RKO (cell line): ENCODE data around the gene ZBTB11.
"Not testable (repeated sequence)": the region's sequence is repeated elsewhere in the genome, so short reads cannot be mapped to it uniquely, and the experiment has no call there.

Experiments used
- DNase-seq: peaks from one replicate; pipeline ENCODE4 v3.0.0-alpha.2; 2016; ENCODE audit warnings: low spot score

Gene ZBTB11

GRCh38 chr3:101691685-101692671 lies 15.0 kb upstream of the ZBTB11 start:
- DNase-seq: not testable (repeated sequence)

DNA sequence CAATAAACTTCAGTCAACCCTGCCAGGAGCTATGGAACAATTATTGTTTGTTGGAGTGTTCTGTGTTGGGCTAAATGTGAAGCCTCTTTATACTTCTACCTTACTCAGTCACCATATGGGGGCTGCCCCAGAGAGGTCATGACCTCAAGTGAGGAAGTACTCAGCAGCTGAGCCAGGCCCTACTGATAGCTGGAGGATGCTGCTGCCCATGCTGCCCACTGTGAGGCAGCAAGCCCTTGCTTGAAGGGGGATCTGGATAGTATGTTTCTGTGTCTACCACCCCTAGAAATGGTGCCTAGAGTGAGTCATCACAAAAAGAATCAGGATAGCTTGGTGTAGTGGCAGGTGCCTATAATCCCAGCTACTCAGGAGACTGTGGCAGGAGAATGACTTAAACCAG lies 14.0 kb upstream of the ZBTB11 start:
- no peak for DNase-seq

DNA sequence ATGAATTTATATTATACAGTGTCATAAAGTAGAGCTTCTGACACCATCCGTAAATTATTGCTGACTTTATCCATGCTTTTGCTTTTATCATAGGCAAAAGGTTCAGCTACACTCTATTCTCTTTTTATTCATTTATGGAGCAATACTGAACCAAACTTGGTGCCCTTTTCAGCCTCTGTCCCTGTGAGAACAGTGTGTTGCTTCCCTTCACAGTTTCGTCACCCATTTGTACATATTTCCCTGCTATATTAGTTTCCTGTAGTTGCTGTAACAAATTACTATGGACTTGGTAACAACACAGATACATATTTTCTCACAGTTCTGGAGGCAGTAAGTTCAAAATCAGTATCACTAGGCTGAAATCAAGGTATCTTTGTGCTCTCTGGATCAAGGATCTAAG lies 12.4 kb upstream of the ZBTB11 start:
- DNase-seq: no peak

GRCh38 chr3:101687142-101687931 lies 10.4 kb upstream of the ZBTB11 start:
- no peak for DNase-seq

- DNase-seq: peak; percentile 45
Measured at GRCh38 chr3:101685870-101686307, 9.0 kb upstream of the ZBTB11 start.

DNA sequence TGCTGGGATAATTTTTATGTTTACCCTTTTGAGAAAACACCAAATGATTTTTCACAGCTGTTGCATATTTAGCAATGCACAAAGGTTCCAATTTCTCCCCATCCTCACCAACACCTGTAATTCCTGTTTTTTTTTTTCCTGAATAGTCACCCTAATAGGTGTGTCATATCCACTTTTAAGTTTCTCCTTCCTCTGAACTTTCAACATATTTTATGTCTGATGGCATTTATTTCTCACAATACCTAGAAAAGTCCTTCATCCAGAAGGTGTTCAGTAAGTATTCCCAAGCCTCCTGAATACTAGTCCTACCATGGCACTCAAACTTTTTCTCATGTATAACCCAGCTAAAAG lies 8.1 kb upstream of the ZBTB11 start:
- DNase-seq: no peak

DNA sequence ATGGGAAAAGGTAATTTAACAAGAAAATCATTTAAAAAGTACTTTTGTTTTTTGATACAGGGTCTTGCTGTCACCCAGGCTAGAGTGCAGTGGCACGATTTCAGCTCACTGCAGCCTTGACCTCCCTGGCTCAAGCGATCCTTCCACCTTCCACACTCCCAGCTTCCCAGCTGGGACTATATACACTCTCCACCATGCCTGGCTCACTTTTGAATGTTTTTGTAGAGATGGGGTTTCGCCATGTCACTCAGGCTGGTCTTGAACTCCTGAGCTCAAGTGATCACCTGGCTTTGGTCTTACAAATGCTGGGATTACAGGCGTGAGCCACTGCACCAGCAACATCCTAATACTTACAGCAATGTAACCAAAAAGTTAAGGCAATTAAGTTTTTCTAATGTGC lies 3.5 kb upstream of the ZBTB11 start:
- no peak for DNase-seq

GRCh38 chr3:101678837-101679236 lies 1.9 kb upstream of the ZBTB11 start:
- DNase-seq: not testable (repeated sequence)

GRCh38 chr3:101677436-101678286 lies 729 bp upstream of the ZBTB11 start:
- no peak for DNase-seq

GRCh38 chr3:101676216-101676764 lies 642 bp downstream of the ZBTB11 start:
- DNase-seq: peak; percentile 96

DNA sequence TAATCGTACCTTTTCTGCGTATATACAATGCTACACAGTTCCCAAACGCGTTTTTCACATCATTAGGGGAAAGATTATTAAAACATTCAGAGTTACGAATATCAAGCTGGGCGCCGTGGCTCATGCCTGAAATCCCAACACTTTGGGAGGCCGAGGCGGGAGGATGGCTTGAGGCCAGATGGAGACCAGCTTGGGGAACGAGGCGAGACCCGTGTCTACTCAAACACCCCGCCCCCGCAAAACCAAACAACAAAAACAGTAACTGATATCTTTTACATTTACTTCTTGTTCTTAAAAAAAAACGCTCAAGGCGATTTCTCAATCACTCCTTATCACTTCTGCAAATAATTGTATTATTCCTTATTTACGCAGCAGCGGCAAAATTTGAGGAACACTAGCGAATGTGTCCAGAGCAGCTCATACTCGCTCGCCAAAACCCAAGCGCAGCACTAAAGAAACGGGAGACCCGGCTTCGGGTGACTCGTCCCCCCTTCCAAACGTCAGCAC lies 1.2 kb downstream of the ZBTB11 start:
- no peak for DNase-seq

DNA sequence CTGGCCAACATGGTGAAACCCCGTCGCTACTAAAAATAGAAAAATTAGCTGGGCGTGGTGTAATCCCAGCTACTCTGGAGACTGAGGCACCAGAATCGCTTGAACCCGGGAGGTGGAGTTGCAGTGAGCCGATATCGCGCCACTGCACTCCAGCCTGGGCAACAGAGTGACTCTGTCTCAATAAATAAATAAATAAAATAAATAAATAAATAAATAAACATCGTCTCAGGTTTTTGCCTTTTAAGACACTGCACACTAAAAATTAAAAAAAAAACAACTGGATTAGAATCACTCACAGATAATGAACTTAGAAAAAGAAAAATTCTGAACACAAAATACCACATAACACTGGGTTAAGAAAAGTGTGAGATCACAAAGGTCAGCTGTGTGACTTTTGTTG lies 2.4 kb downstream of the ZBTB11 start:
- no peak for DNase-seq

DNA sequence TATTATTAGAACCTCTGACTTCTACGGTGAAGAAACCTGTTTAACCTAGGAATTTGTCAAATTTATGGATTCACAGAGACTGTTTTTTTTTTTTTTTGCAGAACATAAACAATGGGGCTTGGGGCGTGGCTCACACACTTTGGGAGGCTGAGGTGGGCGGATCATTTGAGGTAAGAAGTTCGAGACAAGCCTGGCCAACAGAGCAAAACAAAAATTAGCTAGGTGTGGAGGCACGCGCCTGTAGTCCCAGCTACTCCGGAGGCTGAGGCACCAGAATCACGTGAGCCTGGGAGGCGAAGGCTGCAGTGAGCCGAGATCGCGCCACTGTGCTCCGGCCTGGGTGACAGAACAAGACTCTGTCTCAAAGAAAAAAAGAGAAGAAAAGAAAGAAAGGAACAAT lies 3.0 kb downstream of the ZBTB11 start:
- DNase-seq: no peak

DNA sequence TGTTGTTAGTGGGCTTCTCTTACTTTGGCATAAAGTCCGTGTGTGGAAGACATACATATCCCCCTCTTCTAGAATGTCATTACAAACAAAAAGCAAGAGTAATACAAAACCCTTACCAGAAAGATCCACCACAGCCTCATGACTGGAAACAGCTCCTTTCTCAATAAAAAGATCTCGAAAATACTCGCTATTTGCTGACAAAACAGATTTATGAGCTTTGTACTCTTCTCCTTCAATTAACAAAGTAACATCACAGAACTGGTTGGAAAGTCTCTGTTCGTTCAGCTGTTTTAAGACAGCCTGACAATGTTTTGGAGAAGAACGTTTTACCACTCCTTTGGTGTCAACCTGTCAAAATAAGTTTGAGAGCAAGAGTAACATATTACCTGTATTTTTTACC lies 5.9 kb downstream of the ZBTB11 start:
- no peak for DNase-seq

DNA sequence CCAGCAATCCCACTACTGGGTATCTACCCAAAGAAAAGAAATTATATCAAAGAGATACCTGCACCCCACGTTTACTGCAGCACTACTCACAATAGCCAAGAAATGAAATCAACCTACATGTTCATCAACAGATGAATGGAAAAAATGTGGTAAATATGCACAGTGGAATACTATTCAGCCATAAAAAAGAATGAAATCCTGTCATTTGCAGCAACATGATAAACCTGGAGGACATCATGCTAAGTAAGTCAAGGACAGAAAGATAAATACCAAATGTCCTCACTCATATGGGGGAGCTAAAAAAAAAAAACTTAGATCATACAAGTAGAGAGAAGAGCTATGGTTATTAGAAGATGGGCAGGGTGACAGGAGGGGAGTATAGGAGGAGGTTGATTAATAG lies 9.1 kb downstream of the ZBTB11 start:
- DNase-seq: no peak

DNA sequence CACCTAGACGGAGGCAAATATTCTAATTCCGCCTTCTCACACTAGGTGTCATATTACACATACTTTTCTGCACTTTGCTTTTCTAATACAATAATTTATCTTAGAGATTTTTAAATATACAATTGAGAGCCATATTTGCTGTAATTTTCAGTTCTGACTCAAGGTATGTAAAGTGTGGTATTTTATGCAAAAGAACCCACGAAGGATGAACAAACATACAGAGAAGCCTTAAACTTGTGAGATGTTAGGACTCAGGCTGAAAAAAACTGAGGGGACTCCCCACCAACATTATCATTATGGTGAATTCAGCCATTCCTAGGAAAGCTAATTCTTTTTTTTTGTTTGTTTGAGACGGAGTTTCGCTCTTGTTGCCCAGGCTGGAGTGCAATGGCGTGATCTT lies 9.6 kb downstream of the ZBTB11 start:
- no peak for DNase-seq

- DNase-seq: no peak
Measured at GRCh38 chr3:101665851-101666250, 11.1 kb downstream of the ZBTB11 start.

DNA sequence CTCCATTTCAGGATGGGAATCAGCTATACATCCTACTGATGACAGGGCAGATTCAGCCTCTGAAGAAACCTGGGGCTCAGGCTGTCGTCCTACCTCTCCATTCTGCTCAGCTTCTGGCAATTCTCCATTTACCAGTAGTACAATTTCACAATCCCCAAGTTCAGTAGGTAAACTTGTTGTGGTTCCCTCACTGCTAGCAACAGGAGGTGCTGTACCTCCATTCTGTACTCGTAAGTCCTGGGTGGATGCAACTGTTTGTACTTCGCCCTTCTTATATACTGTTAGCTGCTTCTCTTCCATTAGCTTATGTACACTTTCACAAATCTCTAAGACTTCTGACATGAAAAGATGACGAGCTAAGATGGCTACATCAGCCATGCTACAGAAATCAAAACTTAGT lies 11.6 kb downstream of the ZBTB11 start:
- DNase-seq: no peak

DNA sequence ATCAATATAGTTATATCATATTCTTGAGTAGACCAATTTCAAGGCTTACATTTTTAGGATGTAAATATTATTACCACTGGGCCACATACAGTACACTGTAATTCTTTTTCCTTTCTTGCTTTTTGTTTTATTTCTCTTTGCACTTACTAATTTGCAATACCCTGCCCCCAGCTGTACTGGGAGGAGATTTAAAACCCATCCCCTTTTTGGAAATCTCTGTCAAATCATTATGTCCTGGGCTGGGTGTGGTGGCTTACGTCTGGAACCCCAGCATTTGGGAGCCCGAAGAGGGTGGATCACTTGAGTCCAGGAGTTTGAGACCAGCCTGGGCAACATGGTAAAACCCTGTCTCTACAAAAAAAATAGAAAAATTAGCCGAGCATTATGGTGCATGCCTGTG lies 16.2 kb downstream of the ZBTB11 start:
- no peak for DNase-seq

DNA sequence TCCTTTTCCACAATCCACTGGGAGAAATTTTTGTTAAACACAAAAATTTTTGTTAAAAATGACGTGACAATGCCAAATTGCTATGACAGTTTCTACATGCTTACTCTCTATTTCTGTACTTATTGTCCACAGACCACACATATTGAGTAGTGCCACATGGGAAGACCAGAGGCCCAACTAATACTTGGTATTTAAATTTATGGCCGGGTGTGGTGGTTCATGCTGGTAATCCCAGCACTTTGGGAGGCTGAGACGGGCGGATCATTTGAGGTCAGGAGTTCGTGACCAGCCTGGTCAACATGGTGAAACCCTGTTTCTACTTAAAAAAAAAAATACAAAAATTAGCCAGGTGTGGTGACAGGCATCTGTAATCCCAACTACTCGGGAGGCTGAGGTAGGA lies 20.3 kb downstream of the ZBTB11 start:
- DNase-seq: no peak

GRCh38 chr3:101646726-101647125 lies 30.2 kb downstream of the ZBTB11 start:
- no peak for DNase-seq
